ENCODE data around the gene CHRDL2.
A peak's percentile ranks its signal among the peaks of the same experiment; 100 is the strongest.
"Not testable (repeated sequence)": the region's sequence is repeated elsewhere in the genome, so short reads cannot be mapped to it uniquely, and the experiment has no call there.

Gene CHRDL2

DNA sequence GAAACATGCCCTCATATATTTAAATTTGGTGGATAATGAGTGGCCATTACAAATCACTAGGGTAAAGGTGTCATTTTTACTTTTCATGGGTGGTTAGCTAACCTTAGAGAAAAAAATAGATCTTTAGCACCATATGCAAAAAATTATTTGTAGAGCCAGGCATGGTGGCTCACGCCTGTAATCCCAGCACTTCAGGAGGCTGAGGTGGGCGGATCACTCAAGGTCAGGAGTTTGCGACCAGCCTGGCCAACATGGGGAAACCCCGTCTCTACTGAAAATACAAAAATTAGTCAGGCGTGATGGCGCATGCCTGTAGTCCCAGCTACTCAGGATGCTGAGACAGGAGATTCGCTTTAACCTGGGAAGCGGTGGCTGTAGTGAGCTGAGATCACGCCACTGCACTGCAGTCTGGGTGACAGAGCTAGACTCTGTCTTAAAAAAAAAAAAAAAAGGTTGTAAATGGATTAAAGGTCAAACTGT lies 37.0 kb upstream of the CHRDL2 start:
- H3K4me3 ChIP-seq (ENCODE audit: low read length); H3K9me3 ChIP-seq (ENCODE audit: control insufficient read depth, low read length); H3K36me3 ChIP-seq (ENCODE audit: control insufficient read depth, insufficient read depth, low read length); H3K27me3 ChIP-seq (ENCODE audit: control insufficient read depth, insufficient read depth, low read length); H3K9ac ChIP-seq (ENCODE audit: low read length); H3K4me1 ChIP-seq (ENCODE audit: control insufficient read depth, insufficient read depth, low read length): not testable (repeated sequence)

DNA sequence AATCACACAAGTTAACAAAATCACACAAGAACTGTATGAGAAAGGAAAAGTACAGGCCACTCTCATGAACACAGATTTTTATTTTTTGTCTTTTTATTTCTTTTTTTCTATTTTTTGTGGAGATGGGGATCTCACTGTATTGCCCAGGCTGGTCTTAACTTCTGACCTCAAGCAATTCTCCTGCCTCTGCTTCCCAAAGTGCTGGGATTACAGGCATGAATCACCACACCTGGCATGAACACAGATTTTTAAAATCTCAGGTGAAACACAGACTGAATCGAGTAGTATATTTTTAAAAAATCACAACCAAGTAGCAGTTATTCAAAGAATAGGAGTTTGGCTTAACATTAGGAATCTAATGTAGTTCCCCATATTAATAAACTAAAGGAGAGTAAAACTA lies 35.7 kb upstream of the CHRDL2 start:
- Histone ChIP-seq H3K27me3 (ENCODE audit: control insufficient read depth, insufficient read depth, low read length) (no peaks in the 10 kb centered on the region), H3K36me3 (ENCODE audit: control insufficient read depth, insufficient read depth, low read length) (no peaks in the 10 kb centered on the region), H3K9ac (ENCODE audit: low read length) (no peak overlapping the region), H3K9me3 (ENCODE audit: control insufficient read depth, low read length) (no peaks in the 10 kb centered on the region), H3K4me3 (ENCODE audit: low read length) (no peak overlapping the region), H3K4me1 (ENCODE audit: control insufficient read depth, insufficient read depth, low read length) (no peaks in the 10 kb centered on the region)

DNA sequence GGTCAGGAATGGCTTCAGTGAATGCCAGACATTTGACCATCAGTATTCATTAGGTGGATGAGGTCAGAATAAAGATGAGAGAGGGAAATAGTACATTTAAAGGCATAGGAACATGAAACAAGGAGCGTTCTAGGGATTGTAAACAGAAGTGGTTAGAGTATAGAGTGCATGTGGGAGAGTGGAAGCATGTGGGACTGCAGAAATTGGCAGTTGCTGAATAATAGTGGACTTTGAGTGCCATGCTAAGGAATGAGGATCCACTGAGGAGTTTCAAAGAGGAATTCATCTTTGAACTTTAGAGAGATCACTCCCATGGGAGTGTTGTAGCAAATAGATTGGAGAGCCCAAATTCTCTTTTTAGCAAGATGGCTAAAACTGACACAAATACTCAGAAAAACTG lies 25.3 kb upstream of the CHRDL2 start:
- H3K9me3 ChIP-seq (ENCODE audit: control insufficient read depth, low read length): no peaks in the 10 kb centered on the region
- no peak overlapping the region for H3K9ac ChIP-seq (ENCODE audit: low read length)
- no peaks in the 10 kb centered on the region for H3K36me3 ChIP-seq (ENCODE audit: control insufficient read depth, insufficient read depth, low read length)
- peaks cover 6% of the 10 kb centered on the region for H3K4me1 ChIP-seq (ENCODE audit: control insufficient read depth, insufficient read depth, low read length)
- no peaks in the 10 kb centered on the region for H3K27me3 ChIP-seq (ENCODE audit: control insufficient read depth, insufficient read depth, low read length)
- H3K4me3 ChIP-seq (ENCODE audit: low read length): no peak overlapping the region

DNA sequence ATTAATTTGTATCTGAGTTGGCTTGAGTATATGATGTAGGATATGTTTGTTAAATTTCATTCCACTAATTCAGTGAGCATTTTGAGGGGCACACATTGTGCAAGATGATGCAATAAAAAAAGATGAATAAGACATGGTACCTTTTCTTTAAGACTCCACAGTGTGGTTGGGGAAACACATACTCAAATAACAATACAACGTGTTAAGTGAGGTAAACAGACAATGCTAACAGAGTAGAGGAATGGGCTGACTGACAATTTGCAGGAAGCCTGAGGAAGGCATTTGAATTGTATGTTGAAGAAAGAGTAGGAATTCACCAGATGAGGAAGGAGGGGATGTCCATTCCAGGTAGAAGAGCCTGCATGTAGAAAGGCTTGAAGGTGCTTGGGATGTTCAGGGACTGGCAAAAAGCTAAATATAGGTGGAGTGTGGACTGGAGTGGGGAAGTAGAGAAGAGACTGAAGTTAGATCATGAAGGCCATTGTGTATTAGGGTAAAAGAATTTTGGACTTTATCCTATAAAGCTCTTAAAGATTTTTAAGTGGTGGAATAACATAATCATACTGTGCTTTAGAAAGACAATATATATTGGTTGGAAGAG lies 24.3 kb upstream of the CHRDL2 start:
- H3K27me3 ChIP-seq (ENCODE audit: control insufficient read depth, insufficient read depth, low read length): no peaks in the 10 kb centered on the region
- peaks cover 6% of the 10 kb centered on the region for H3K4me1 ChIP-seq (ENCODE audit: control insufficient read depth, insufficient read depth, low read length)
- no peak overlapping the region for H3K9ac ChIP-seq (ENCODE audit: low read length)
- no peaks in the 10 kb centered on the region for H3K36me3 ChIP-seq (ENCODE audit: control insufficient read depth, insufficient read depth, low read length)
- no peaks in the 10 kb centered on the region for H3K9me3 ChIP-seq (ENCODE audit: control insufficient read depth, low read length)
- H3K4me3 ChIP-seq (ENCODE audit: low read length): no peak overlapping the region

DNA sequence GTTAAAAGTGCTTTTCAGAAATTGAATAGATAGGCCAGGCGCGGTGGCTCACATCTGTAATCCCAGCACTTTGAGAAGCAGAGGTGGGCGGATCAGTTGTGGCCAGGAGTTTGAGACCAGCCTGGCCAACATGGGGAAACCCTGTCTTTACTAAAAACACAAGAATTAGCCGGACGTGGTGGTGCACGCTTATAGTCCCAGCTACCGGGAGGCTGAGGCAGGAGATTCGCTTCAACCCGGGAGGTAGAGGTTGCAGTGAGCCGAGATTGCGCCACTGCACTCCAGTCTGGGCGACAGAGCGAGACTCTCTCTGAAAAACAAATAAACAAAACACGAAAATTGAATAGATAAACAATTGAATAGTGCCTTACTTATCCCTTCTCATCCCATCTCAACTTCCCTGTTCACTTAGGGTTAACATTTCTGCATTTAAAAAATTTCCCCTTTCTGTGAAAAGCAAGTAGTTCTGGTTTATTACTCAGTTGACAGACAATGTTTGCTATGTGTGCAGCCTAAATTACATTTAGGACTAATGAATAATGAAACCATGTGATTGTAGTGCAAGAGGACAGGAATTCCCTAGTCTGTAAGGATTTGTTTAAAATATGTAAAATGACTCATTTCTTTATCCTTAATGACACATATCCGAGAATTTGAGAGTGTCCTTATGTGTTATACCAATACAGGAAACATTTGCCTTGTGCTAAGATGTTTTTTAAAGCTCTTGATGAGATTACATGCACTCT lies 23.5 kb upstream of the CHRDL2 start:
- Histone ChIP-seq H3K36me3 (ENCODE audit: control insufficient read depth, insufficient read depth, low read length) (no peaks in the 10 kb centered on the region), H3K27me3 (ENCODE audit: control insufficient read depth, insufficient read depth, low read length) (no peaks in the 10 kb centered on the region), H3K9ac (ENCODE audit: low read length) (no peak overlapping the region), H3K9me3 (ENCODE audit: control insufficient read depth, low read length) (no peaks in the 10 kb centered on the region), H3K4me3 (ENCODE audit: low read length) (no peak overlapping the region), H3K4me1 (ENCODE audit: control insufficient read depth, insufficient read depth, low read length) (peaks cover 13% of the 10 kb centered on the region)

DNA sequence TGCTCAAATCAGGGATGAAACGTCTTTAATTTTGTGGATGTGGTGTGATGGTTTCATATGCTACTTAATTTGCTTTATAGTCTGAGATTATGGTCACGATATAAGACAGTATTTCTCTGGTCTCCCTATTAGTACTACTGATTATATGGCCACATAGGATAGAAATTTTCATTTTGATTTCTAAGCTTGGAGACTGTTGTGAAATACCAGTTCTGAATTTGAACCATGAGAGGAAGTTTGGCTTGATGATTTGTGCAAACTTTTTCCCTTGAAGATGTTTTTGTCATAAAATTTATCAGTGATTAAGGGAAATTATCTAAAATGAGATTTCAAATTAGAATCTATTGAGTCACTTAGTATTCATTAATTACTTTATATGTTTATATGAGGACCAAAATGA lies 20.1 kb upstream of the CHRDL2 start:
- H3K9ac ChIP-seq (ENCODE audit: low read length): no peak overlapping the region
- no peaks in the 10 kb centered on the region for H3K27me3 ChIP-seq (ENCODE audit: control insufficient read depth, insufficient read depth, low read length)
- H3K9me3 ChIP-seq (ENCODE audit: control insufficient read depth, low read length): no peaks in the 10 kb centered on the region
- no peaks in the 10 kb centered on the region for H3K36me3 ChIP-seq (ENCODE audit: control insufficient read depth, insufficient read depth, low read length)
- peaks cover 21% of the 10 kb centered on the region for H3K4me1 ChIP-seq (ENCODE audit: control insufficient read depth, insufficient read depth, low read length)
- H3K4me3 ChIP-seq (ENCODE audit: low read length): no peak overlapping the region

DNA sequence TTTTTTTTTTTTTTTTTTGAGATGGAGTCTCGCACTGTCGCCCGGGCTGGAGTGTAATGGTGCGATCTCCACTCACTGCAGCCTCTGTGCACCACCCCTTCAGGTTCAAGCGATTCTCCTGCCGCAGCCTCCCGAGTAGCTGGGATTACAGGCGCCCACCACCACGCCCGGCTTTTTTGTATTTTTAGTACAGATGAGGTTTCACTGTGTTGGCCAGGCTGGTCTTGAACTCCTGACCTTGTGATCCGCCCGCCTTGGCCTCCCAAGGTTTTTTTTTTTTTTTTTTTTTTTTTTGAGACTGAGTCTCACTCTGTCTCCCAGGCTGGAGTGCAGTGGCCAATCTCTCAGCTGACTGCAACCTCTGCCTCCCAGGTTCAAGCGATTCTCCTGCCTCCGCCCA lies 19.4 kb upstream of the CHRDL2 start:
- not testable (repeated sequence) for H3K4me3 ChIP-seq (ENCODE audit: low read length); H3K36me3 ChIP-seq (ENCODE audit: control insufficient read depth, insufficient read depth, low read length); H3K27me3 ChIP-seq (ENCODE audit: control insufficient read depth, insufficient read depth, low read length); H3K9ac ChIP-seq (ENCODE audit: low read length); H3K9me3 ChIP-seq (ENCODE audit: control insufficient read depth, low read length)
- H3K4me1 ChIP-seq (ENCODE audit: control insufficient read depth, insufficient read depth, low read length): peaks cover 21% of the 10 kb centered on the region

DNA sequence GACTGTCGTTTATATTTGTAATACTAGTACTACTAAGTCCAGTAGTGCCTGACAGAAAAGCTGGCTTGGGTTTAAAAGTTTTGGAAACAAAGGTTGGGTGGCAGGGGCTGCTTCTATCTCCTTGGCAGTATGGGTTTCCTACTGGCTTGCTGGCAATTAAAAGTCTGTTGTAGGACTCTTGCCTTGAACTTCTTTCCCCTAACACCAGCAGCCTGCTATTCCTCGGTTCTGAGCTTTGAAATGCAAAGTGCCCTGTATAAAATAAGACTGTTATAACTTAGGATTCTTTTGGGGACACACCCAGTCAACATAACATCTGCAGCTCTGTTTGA lies 18.7 kb upstream of the CHRDL2 start:
- Histone ChIP-seq H3K9me3 (ENCODE audit: control insufficient read depth, low read length) (no peaks in the 10 kb centered on the region), H3K4me3 (ENCODE audit: low read length) (peak overlapping the region; percentile 42), H3K4me1 (ENCODE audit: control insufficient read depth, insufficient read depth, low read length) (peaks cover 21% of the 10 kb centered on the region), H3K27me3 (ENCODE audit: control insufficient read depth, insufficient read depth, low read length) (no peaks in the 10 kb centered on the region), H3K9ac (ENCODE audit: low read length) (peak overlapping the region; percentile 58), H3K36me3 (ENCODE audit: control insufficient read depth, insufficient read depth, low read length) (no peaks in the 10 kb centered on the region)

DNA sequence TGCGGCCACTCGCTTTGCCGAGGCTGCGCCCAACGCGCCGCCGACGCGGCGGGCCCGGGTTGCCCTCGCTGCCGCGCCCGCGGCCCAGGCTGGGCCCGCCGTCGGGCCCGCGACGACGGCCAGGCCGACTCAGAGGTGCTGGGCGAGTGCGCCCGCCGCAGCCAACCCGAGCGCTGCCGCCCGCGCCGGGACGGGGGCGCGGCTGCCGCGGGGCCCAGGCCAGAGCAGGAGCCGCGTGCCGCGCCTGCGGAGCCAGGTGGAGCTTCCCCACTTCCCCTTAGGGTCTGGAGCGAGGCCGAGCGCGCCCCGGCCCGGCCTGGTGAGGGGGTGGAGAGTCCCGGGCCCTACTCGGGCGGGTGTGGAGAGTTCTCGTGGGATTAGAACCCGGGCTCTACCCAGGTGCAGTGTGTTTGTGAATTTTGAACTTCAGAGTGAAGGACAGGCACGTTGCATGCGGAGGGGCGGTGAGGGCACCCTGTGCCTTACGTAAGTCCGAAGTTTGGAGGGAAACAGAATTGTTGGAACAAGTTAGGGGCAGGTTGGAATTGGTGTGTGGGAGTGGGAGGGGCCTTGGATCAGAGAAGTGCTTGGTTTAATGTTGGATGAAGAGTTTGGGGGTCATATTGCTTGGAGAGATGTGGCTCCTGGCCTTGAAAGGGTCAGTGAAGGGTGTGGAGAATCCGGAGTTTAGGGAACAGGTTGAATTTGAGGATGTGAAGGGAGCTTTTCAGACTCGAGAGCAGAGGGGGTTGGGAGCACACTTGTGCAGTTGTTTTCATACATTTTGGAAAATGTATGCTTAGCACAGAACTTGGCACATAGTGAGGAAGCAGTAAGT lies 18.1 kb upstream of the CHRDL2 start:
- Histone ChIP-seq H3K4me3 (ENCODE audit: low read length) (peak overlapping the region; percentile 42), H3K9ac (ENCODE audit: low read length) (peak overlapping the region; percentile 83), H3K36me3 (ENCODE audit: control insufficient read depth, insufficient read depth, low read length) (no peaks in the 10 kb centered on the region), H3K4me1 (ENCODE audit: control insufficient read depth, insufficient read depth, low read length) (peaks cover 16% of the 10 kb centered on the region), H3K27me3 (ENCODE audit: control insufficient read depth, insufficient read depth, low read length) (no peaks in the 10 kb centered on the region), H3K9me3 (ENCODE audit: control insufficient read depth, low read length) (no peaks in the 10 kb centered on the region)

DNA sequence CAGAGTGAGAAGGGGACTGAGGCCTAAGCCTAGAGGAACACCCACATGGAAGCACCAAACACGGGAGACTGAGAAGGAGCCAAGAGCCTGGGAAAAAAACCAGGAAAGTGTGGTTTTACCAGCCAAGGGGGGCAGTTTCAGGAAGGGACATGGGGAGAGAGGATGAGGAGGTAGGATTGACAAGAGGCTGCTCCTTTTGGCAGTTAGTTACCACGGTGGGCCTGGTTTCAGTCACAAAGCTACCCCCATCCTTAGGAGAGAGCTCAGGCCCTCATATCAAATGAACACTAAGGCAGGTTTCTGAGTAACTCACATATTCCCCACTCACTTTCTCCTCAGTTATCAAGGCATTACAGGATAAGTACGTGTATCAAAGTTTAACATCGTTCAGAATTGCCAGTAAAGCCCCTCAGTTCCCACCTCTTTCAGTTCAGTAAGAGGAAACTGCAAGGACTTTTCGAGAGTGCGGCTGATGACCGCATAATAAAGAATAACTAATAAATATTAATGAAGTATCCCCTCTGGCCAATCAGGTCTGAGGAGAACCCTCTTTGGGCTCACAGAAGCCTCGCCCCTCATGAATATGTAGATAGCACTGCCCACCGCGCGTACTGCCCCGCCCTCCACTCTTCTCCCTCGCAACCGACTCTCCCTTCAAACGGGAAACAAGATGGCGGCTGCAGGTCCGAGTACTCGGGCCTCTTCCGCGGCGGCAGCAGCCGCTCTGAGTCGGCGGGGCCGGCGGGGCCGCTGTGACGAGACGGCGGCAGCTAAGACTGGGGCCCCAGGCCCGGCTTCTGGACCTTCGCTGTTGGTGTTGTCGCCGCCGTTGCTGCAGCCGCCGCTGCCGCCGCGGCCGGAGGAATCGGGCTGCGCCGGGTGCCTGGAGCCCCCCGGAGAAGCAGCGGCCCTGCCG lies 17.2 kb upstream of the CHRDL2 start, which contains the start of gene RNF169:
TSS of gene RNF169 (plus strand) at position 639 of the 916 bp plus-strand sequence. CDS start at position 671, 32 bp downstream.
- H3K9ac ChIP-seq (ENCODE audit: low read length): peak within 1 kb of the TSS; percentile 83
- H3K36me3 ChIP-seq (ENCODE audit: control insufficient read depth, insufficient read depth, low read length): no peaks in the 10 kb centered on the region
- no peaks in the 10 kb centered on the region for H3K27me3 ChIP-seq (ENCODE audit: control insufficient read depth, insufficient read depth, low read length)
- peak within 1 kb of the TSS; percentile 42 for H3K4me3 ChIP-seq (ENCODE audit: low read length)
- peaks cover 15% of the 10 kb centered on the region for H3K4me1 ChIP-seq (ENCODE audit: control insufficient read depth, insufficient read depth, low read length)
- H3K9me3 ChIP-seq (ENCODE audit: control insufficient read depth, low read length): no peaks in the 10 kb centered on the region

DNA sequence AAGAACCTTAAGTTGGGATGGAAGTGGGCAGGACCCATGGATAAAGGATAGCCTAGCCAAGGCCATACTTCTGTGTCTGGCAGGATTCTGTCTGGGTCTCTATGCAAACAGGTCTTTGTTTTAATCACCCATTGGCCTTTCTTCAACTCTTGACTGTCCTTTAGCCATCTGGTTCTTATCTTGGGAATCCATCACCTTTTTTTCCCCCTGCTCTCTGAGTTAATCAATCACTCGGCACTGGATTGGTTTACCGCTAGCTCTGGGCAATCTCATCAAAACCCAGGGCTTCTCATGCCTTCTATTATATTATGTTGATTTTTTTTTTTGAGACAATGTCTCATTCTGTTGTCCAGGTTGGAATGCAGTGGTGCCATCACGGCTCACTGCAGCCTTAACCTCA lies 15.6 kb upstream of the CHRDL2 start:
- Histone ChIP-seq H3K9ac (ENCODE audit: low read length) (no peak overlapping the region), H3K36me3 (ENCODE audit: control insufficient read depth, insufficient read depth, low read length) (no peaks in the 10 kb centered on the region), H3K27me3 (ENCODE audit: control insufficient read depth, insufficient read depth, low read length) (no peaks in the 10 kb centered on the region), H3K4me1 (ENCODE audit: control insufficient read depth, insufficient read depth, low read length) (peaks cover 15% of the 10 kb centered on the region), H3K9me3 (ENCODE audit: control insufficient read depth, low read length) (no peaks in the 10 kb centered on the region), H3K4me3 (ENCODE audit: low read length) (no peak overlapping the region)
